Amniotic stem cell (primary cell): ENCODE results near the gene PEX19.

Experiments used
- DNase-seq: peaks from one replicate; lab custom pipeline; 2025; lab: John Stamatoyannopoulos, UW

The PEX19 gene

DNA sequence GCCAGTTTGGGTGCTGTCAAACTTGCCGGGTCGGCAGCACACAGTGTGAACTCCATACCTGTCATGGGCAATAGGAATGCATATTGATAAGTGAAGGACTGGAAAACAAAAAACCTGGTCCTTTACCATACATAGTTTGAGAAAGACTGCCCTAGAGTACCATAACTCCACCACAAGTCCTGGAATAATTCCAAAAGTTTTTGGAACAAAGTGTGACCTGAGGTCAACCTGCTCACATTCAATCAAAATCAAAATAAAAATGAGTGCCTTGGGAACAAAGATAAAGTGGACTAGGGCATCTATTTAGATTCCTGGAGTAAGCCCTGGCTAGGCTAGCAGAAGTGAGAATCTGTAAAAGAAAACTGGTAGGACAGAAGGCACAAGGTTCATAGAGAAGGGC, 7.6 kb downstream of the PEX19 start:
- no peak for DNase-seq

DNA sequence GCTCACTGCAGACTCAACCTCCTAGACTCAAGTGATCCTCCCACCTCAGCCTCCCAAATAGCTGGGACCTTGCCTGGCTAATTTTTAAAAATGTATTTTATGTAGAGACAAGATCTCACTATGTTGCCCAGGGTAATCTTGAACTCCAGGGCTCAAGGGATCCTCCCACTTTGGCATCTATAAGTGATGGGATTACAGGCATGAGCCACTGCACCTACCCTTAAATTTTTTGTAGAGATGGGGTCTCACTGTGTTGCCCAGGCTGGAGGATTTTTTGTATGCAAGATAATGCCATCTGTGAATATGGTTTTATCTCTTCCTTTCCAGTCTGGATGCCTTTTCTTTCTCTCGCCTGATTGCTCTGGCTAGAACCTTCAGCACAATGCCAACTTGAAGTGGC, 13.9 kb downstream of the PEX19 start:
- DNase-seq = no peak

DNA sequence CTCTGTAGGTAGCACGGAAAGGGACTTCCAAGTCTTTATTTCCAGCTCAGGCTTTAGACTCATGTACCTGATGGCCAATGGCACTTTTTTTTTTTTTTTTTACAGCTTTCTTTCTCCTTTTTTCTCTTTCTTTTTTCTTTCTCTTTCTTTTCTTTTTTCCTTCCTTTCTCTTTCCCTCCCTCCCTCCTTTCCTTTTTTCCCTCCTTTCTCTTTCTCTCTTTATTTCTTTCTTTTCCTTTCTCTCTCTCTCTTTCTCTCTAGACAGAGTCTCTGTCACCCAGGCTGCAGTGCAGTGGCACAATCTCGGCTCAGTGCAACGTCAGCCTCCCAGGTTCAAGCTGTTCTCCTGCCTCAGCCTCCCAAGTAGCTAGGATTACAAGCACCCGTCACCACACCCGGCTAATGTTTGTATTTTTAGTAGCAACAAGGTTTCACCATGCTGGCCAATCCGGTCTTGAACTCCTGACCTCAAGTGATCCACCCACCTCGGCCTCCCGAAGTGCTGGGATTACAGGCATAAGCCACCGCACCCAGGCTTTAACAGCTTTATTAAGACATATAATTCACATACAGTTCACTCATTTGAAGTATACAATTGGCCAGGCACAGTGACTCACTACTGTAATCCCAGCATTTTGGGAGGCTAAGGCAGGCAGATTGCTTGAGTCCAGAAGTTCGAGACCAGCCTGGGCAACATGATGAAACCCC, 17.5 kb downstream of the PEX19 start:
- no peak for DNase-seq

DNA sequence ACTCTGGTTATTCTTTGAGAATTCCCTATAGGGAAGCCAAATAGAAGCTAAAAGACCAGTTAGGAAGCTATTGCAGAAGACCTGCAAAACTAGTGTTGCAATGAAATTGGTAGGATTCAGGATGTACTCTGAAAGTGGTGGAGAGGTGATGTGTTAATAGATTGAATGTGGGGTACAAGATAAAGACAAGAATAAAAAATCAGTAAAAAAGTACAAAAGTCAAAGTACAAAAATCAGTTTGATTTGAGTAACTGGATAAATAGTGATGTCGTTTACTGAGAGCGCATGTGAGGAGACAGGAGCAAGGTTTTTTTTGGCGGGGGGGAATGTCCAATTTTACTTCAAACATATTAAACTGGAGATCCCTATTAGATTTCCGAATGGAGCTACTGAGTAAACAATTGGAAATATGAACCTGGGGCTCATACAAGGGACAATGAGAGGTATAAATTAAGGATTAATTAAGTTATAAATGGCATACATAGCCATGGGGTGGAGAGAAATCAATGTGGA, 20.1 kb downstream of the PEX19 start:
- no peak for DNase-seq

DNA sequence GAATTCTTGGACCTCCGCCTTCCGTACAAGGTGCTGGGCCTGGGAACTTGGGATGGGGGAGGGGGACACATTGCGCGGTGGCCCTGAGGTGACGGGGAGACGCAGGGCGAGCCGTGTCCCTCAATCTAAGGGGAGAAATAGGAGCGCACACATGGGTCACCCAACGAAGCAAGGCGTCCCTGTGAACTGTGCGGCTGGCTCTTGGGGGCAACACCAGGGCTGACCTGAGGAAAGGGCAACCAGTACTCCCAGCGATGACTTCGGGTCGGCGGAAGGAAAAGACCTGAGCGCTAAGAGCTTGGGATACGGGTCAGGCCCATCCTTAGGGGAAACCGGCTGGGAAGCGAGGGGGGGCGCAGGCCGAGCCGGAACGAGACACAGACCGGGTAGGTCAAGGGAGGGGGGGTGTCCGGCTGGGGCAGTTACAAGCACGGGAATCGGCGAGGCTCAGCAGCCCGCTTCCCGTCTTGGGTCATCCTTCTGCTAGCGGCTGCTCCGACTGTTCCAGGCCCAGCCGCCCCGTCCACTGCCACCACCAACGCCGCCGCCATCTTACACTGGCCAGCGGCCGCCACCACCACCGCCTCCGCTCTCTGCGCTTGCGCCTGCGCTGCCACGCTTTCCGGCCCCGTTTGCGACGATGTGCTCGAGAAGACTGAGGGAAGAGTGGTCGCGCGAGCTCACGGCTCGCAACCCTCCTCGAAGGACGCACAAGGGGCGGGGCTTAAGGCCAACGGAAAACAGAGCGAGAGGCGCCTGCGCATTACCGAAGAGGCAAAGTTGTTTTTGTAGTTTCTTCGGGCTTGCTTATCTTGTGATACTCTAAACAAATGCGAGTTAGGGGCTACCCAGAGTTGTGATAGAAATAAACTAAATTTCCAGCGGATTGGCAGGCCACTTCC, 22.8 kb downstream of the PEX19 start, which contains the start of gene DCAF8:
TSS of gene DCAF8 (minus strand) at position 657 of the 902 bp plus-strand sequence. CDS start 18,541 bp downstream, outside the sequence.
- DNase-seq = peak; percentile 98

DNA sequence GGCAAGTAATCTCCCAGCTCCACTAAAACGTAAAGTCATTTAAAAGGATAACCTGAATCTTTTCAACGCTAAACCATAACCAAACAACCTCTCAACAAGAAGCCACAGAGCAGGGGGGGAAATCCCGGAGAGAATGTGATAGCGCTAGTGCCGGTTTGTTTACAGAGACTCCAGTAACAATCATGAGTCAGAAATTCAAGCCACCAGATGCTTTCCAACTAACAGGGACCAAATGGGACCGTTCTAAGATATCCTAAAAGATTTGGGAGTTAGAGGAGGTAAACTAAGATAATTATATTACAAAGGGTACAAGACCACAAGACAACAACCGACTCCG, 23.4 kb downstream of the PEX19 start:
- DNase-seq = peak; percentile 49

DNA sequence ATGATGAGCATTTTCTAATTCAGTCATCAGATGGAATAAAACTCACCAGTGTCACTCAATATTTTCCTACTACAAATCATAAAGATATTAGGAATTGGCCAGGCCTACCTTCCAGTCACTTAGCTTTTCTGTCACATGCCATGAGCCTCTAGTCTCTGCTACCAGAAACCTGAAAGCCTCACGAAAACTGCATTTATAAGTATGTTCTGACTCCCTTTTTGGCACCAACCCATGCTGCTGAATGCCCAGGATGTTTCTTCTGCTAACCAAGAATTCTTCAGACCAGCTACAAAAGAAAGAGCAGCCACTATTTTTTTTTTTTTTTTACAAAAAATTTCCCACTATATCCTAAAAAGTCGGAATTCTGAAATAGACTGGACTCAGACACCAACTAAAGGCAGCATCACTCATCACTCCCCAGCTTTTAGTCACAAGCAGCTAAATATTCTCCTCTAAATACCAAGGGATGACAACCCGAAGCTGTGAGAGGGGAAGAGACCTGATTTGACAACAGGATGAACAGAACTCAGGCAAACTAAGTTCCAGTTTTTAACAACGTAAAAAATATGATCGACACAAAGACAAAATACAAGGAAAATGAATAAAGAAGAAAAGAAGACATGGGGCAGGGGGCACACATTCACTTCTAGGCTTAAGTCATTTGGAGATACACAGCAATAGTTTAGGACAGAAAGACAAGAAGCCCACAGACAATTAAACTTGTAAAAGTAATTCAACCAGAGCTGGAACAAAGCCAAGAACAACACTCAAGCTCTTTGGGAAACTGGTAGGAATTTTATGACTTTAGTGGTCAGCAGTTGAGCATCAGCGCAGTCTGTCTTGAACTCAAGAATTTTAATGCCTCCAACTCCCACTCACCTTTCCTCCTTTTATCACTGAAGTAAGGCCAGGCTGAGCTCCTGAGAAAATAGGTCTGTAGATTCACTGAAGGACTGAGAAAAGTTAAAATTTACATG, 24.2 kb downstream of the PEX19 start:
- DNase-seq = peak; percentile 47

DNA sequence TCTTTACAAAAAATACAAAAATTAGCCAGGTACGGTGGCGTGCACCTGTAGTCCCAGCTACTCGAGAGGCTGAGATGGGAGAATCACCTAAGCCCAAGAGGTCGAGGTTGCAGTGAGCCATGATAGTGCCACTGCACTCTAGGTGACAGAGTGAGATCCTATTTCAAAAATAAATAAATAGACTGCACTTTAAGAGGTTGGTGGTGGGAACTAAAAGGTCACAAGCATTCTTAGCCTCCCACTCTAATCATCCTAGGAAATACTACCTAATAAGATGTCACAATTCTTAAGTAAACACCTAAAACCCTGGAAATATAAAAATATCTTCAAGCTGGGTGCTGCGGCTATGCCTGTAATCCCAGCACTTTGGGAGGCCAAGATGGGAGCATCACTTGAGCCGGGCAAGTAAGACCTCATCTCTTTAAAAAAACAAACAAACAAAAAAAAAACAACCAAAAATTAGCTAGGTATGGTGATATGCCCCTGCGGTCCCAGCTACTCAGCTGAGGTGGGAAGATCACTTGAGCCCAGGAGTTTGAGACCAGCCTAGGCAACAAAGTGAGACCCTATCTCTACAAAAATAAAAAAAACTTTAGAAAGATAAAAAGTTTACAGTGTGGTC, 26.6 kb downstream of the PEX19 start:
- no peak for DNase-seq

DNA sequence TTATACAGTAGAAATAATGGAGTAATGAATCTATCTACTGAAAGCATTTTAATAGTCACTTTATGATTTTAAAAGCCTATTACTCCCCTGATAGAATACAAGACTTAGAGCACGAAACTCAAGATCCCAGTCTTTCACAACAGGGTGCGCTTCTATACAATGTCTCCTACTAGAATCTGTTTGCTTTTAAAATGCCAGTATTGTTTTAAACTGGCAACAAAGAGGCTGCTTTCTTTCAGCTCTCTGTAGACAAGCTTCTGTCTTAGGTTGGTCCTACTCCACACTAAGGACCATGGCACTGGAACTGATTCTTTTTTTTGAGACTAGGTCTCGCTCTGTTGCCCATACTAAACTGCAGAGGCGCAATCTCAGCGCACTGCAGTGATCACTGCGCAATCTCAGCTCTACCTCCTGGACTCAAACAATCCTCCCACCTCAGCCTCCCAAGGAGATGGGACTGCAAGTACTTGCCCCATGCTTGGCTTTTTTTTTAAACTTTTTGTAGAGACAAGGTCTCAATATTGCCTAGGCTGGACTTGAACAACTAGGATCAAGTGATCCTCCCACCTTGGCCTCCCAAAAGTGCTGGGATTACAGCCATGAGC, 27.4 kb downstream of the PEX19 start:
- no peak for DNase-seq

DNA sequence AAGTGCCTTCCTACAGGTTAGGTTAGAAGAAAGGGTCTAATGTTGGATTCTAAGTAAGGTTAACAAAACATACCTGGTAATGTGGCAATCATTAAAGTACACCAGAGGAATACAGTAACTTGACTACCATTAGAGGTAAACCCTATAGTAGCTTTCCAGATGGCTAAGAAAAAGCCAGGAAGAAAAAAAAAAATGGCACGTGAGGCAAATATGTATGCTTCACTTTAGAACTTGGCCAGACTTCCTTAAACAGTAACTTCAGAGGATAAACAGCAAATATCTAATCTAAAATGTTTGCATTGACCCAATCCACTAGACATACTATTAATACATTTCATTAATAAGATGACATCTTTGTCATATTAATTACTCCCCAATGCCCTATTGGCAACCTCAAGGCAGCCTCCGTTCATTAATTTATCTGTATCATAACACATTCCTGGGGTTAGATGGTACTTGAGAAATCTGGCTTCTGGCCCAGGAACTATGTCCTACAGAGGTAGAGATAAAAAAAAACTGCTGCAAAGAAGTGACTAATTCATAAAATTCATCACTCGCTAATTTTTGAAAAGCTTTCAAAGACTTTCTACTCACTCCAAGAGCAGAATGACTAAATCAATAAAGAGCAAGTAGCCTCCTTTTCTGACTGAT, 28.4 kb downstream of the PEX19 start:
- DNase-seq = no peak

DNA sequence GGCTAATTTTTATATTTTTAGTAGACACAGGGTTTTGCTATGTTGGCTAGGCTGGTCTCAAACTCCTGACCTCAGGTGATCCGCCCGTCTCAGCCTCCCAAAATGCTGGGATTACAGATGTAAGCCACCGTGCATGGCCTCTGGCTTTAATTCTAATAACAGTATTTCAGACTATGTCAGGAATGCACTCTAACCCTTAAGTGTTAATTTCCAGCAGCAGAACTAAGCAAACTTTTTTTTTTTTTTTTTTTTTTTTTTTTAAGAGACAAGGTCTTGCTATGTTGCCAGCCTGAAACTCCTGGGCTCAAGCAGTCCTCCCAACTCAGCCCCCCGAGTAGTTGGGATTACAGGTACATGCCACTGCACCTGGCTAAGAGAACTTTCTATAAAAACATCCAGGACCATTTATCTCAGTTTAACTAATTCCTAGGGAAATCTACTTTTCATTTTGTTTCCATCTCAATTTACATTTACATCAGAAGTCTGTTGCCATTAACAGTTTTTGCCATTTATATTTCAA, 29.1 kb downstream of the PEX19 start:
- no peak for DNase-seq

DNA sequence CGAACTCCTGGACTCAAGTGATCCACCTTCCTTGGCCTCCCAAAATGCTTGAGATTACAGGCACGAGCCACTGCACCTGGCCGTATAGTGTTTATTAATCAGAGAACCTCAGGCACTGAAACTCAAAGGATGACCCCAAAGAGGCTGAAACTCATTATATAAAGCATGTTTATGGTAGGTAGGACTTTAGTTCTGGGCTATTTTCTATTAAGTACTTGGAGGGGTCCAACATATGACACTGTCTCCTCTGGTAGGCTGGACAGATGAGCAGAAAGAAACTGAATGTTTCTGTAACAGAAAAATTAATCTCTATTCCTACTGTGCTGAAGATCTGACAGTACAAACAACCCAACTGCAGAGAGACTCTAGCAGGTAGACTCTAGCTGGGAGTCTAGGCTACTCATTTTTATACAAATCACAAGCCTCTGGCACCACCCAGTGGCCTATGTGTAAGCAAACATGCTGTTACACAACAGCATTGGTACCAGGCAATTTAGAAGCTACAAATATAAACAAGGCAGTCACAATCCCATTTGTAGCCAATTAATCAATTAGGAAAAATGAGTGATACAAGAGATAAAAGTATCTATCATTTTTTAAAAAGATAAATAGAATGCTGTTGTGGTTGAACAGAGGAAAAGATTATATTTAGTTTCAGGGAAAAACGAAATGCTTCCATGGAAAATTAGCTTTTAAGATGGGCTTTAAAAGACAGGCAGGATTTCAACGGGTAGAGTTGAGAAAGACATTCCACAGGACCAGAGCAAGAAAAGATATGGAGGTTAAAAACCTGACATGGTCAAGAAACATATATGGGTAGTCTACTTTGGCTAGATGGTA, 33.0 kb downstream of the PEX19 start:
- peak; percentile 65 for DNase-seq

DNA sequence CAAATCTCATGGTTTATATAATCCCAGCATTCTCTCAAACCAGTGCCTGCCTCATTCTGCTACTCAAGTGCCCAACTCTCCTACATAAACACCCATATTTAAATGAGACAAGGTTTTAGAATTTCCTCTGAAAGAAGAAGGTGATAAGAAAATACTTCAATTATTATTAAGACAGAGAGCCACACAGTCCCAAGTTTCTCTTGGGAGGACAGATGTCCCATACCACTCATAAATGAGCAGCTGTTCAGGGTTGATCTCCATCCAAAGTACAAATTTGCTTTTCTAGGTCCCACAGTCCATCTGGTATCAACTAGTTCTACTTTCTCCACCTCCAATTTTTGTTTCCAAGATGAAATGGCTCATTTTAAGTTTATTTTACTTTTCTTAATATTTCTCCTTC, 33.9 kb downstream of the PEX19 start:
- DNase-seq = no peak

DNA sequence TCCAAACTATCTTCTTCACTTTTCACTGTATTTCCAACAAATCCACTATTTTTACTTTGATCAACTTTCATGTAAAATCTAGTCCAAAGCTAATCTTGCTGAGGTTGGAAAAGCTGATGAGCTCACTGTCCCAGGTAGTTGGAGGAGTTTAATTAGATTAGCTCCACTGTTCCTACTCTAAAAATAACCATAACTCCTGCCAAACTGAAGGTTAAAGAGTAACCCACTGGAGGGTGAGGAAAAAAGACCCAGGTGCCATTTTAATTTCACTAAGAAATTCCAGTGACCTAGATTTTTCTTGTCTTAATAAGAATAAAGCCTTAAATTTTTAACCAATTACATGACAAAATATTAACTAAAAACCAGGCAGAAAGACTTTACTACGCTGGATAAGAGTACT, 37.9 kb downstream of the PEX19 start:
- DNase-seq = no peak

DNA sequence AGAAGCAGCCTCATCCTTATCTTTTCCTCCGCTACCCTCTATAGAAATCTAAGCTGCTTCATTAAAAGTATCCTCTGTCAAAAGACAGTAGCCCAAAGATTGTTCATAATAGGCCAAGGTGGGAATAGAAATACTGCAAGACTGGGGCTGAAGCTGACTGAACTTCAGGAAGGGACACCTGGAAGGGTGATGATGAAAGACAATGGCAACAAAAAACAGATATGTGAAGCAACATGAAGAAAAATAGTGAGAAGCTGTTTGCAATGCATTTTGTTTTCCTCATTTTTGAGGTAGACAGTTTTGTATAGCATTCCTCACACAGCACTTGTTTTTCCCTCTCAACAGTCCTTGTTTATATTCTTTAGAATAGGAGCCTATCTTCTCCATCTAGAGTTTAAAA, 39.5 kb downstream of the PEX19 start:
- DNase-seq = no peak

DNA sequence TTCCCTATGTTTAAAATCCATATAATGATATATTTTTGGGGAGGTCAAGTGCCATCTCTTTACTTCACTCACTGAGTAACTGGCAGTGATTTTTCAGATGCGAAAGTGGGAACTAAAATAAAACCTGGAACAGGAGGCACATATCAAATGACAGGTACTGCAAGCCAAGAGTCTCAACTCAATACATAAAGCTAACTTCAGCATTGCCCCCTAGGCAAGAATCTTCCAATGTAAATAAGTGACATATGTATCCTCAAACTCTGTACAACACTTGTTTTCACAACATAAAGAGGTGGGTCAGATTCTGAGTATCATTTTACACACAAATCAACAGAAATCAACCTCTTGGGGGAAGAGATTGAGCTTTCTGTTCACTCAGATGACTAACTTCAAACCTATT, 40.7 kb downstream of the PEX19 start:
- DNase-seq = no peak

DNA sequence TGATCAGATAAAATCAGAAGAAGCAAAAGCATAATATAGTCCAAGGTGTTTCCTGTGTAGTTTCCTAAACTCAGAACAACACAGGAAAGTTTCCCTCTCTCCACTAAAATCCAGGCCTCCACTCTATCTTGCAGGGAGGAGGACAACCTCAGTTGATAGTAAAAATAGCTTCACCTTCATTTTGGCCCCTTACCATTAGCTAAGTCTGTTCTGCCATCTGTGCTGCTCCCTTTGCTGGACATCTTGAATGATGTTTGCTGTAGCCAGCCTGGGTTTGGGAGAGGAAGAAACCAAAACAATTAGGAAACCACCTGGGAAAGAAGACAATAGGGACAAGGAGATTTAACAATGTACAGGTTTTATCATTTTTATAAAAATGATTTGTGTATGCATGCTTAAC, 41.2 kb downstream of the PEX19 start:
- DNase-seq = no peak

DNA sequence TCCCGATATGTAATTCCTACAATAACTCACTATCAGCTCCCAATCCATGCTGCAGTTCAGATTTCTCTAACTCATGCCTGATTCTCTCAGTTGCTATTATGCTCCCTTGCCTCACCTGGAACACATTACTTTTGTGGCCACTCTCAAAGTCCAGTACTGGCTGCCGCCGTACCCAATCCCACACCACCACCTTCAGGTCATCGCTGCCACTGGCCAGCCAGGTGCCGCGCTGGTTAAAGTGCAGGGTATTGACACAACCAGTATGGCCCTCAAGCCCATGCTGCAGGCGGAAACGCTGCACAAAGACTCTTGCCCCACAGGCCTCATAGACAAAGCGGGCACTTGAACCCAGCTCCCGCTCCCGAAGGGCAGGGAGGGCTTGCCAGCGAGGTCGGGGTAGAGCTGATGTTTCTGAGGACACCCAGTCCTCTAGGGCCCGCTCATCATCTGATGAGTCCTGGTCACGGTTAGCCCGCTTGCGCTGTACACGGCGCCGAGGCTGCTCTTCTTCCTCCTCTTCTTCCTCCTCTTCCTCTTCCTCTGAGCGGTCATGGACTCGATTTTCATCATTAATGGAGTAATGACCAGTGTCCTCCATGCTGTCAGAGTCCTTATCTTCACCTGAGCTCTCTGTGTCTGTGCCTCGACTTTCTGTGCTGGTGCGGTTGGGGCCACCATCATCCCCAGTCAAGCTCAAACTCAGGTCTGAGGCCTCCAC, 45.2 kb downstream of the PEX19 start:
- no peak for DNase-seq

DNA sequence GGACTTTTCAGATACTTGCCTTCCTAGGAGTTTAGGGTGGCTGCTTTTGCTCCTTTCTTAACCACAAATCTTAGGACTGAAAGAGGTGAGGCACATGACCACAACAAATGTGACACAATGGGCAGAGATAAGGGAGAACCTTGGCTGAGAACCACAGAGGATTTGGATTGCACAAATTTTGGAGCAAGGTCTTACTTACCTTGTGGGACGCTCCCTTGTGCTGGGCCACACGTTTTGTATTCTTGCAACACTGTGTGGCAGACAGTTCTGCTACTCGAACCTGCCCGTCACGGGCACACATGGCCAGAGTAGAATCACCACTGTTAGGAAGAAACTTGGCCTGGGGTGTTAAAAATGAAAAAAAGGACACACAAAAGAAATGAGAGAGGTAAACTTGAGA, 46.5 kb downstream of the PEX19 start:
- DNase-seq = no peak
